A549 (cell line): Measurements from ENCODE around the gene GMCL1. TPM values are rescaled to one million over a fixed set of nuclear protein-coding genes. Genes with fewer than 3 reads are reported as not detected.

Experiments used
- ATAC-seq, 2 experiments: fragments of 200-7000 bp in 1 of 2; fragments of >200 bp in 1 of 2; cut with Nextera tagmentation in 1 of 2; cut with Tn5 transposase in 1 of 2; 3 replicates each; pipeline versions ENCODE4 v1.8.0 to v1.9.1; 2018 to 2020; ENCODE audit warnings: mild to moderate bottlenecking in 1 of 2, moderate library complexity in 1 of 2
- CTCF ChIA-PET: fragments of 300-600 bp; sonication (Branson Sonifier 250); formaldehyde crosslinking; extraction: SDS; loops from one replicate; lab custom pipeline; 2021; ENCODE audit warnings: antibody characterized with exemption, inconsistent platforms; lab: Yijun Ruan, JAX
- POLR2A ChIA-PET: fragments of 350-600 bp; formaldehyde crosslinking; extraction: SDS; loops from one replicate; lab custom pipeline; 2021; ENCODE audit warnings: antibody characterized with exemption, inconsistent platforms; lab: Yijun Ruan, JAX
- DNase-seq, 2 experiments: peaks; one replicate each; pipeline versions ENCODE4 v3.0.0 to v3.0.0-alpha.2; 2011 to 2016; ENCODE audit warnings: low read depth in 1 of 2, low spot score in 1 of 2
- FAIRE-seq: peaks from 2 replicates; lab custom pipeline; 2011; peaks lifted over from hg19 to GRCh38; lab: Jason Lieb, UNC
- H3K27ac ChIP-seq, 2 experiments: fragments of >200 bp; sonication (Bioruptor Twin); formaldehyde crosslinking; 3 replicates each; pipeline ENCODE4 v1.5.1; 2016 to 2017
- H3K4me1 ChIP-seq: fragments of >200 bp; sonication (Bioruptor Twin); formaldehyde crosslinking; 3 replicates; pipeline ENCODE4 v1.6.1; 2016
- H3K4me2 ChIP-seq: fragments of >200 bp; sonication (Bioruptor Twin); formaldehyde crosslinking; 3 replicates; pipeline ENCODE4 v1.6.1; 2016
- H3K4me3 ChIP-seq: fragments of >200 bp; sonication (Bioruptor Twin); formaldehyde crosslinking; 3 replicates; pipeline ENCODE4 v1.5.1; 2016
- H3K9me3 ChIP-seq: fragments of >200 bp; sonication (Bioruptor Twin); formaldehyde crosslinking; 3 replicates; pipeline ENCODE4 v1.6.1; 2016
- BHLHE40 ChIP-seq: IDR thresholded peaks from 2 replicates; pipeline ENCODE4 v1.6.1; 2012; ENCODE audit warnings: low read depth, low read length, inconsistent platforms
- CBX2 ChIP-seq: fragments of 200-600 bp; sonication (generic); IDR thresholded peaks from 2 replicates; pipeline ENCODE4 v1.6.1; 2016; ENCODE audit warnings: low read depth, mild to moderate bottlenecking, borderline replicate concordance
- CHD4 ChIP-seq: fragments of 200-600 bp; sonication (generic); IDR thresholded peaks from 2 replicates; pipeline ENCODE4 v1.6.1; 2016; ENCODE audit warnings: antibody characterized with exemption, mild to moderate bottlenecking, borderline replicate concordance
- CTCF ChIP-seq: fragments of >200 bp; sonication (Bioruptor Twin); formaldehyde crosslinking; IDR thresholded peaks from 3 replicates; pipeline ENCODE4 v1.5.1; 2016
- EHF ChIP-seq: fragments of 250-450 bp; sonication (Bioruptor Pico); IDR thresholded peaks from 2 replicates; pipeline ENCODE4 v1.5.0; 2020; ENCODE audit warnings: mild to moderate bottlenecking
- ELK1 ChIP-seq: fragments of 150-350 bp; IDR thresholded peaks from 2 replicates; pipeline ENCODE4 v1.6.1; 2014; ENCODE audit warnings: low read depth, mild to moderate bottlenecking, low read length
- EP300 ChIP-seq, 2 experiments: fragments of >200 bp; sonication (Bioruptor Twin); formaldehyde crosslinking; IDR thresholded peaks; 2 replicates in 1 of 2; 3 replicates in 1 of 2; pipeline ENCODE4 v1.6.1; 2016 to 2017
- HDAC2 ChIP-seq: fragments of 200-600 bp; sonication (generic); IDR thresholded peaks from 2 replicates; pipeline ENCODE4 v1.6.1; 2016
- HEYL ChIP-seq: fragments of 250-450 bp; sonication (Bioruptor Pico); IDR thresholded peaks from 2 replicates; pipeline ENCODE4 v1.8.0; 2021; ENCODE audit warnings: mild to moderate bottlenecking, moderate library complexity
- JUN ChIP-seq, 2 experiments: fragments of >200 bp; sonication (Bioruptor Twin); formaldehyde crosslinking; IDR thresholded peaks; 2 replicates in 1 of 2; 3 replicates in 1 of 2; pipeline ENCODE4 v1.6.1; 2016 to 2017
- KDM1A ChIP-seq: fragments of 200-600 bp; sonication (generic); IDR thresholded peaks from 2 replicates; pipeline ENCODE4 v1.6.1; 2016; ENCODE audit warnings: low read depth, mild to moderate bottlenecking
- NFE2L2 ChIP-seq: fragments of 150-350 bp; conservative IDR thresholded peaks from 2 replicates; pipeline ENCODE4 v1.6.1; 2014; ENCODE audit warnings: low read length
- POLR2A ChIP-seq: IDR thresholded peaks from 2 replicates; pipeline ENCODE4 v1.6.1; 2012; ENCODE audit warnings: mild to moderate bottlenecking, low read length
- RAD21 ChIP-seq, 2 experiments: fragments of >200 bp in 1 of 2; sonication (Bioruptor Twin) in 1 of 2; formaldehyde crosslinking in 1 of 2; IDR thresholded peaks in 1 of 2; conservative IDR thresholded peaks in 1 of 2; 2 replicates in 1 of 2; 3 replicates in 1 of 2; pipeline ENCODE4 v1.6.1; 2012 to 2018; ENCODE audit warnings: inconsistent platforms in 1 of 2
- RARB ChIP-seq: fragments of 250-450 bp; sonication (Bioruptor Pico); IDR thresholded peaks from 2 replicates; pipeline ENCODE4 v1.8.0; 2021; ENCODE audit warnings: mild to moderate bottlenecking, moderate library complexity
- RNF2 ChIP-seq: fragments of 200-600 bp; sonication (generic); IDR thresholded peaks from 2 replicates; pipeline ENCODE4 v1.6.1; 2016; ENCODE audit warnings: low read depth, mild to moderate bottlenecking, antibody characterized with exemption, moderate library complexity, borderline replicate concordance
- TFCP2L1 ChIP-seq: fragments of 250-450 bp; sonication (Bioruptor Pico); IDR thresholded peaks from 2 replicates; pipeline ENCODE4 v1.5.0; 2021; ENCODE audit warnings: mild to moderate bottlenecking
- TP53 ChIP-seq: fragments of 250-450 bp; sonication (Bioruptor Pico); IDR thresholded peaks from 2 replicates; pipeline ENCODE4 v1.5.0; 2021; ENCODE audit warnings: mild to moderate bottlenecking, moderate library complexity
- ZFP36 ChIP-seq: fragments of 450-650 bp; IDR thresholded peaks from 2 replicates; pipeline ENCODE4 v1.6.1; 2014; ENCODE audit warnings: borderline replicate concordance; ENCODE audit not compliant: partially characterized antibody
- ZNF302 ChIP-seq: fragments of 250-450 bp; sonication (Bioruptor Pico); IDR thresholded peaks from 2 replicates; pipeline ENCODE4 v1.9.0; 2021; ENCODE audit warnings: inconsistent platforms, mild to moderate bottlenecking, moderate library complexity
- ZSCAN20 ChIP-seq: fragments of 250-450 bp; sonication (Bioruptor Pico); IDR thresholded peaks from 2 replicates; pipeline ENCODE4 v1.8.0; 2022; ENCODE audit warnings: mild to moderate bottlenecking, moderate library complexity
- WGBS: methylation state at CpG from one replicate; pipeline ENCODE4 v1.1.6; 2017; ENCODE audit errors: missing lambda C conversion rate; 5-methylcytosine and 5-hydroxymethylcytosine counted together
- polyA plus RNA-seq, 4 experiments: library from polyadenylated mRNA; depleted of rRNA in 3 of 4; stranded (reverse); fragments of >200 nt; fragmentation: RNase III in 1 of 4; extraction: RNeasy Plus Mini Kit Qiagen cat#74134 plus additional on column Dnase treatment in 1 of 4; gene quantifications; 2 replicates in 3 of 4; 3 replicates in 1 of 4; pipeline ENCODE4 v1.2.3, GENCODE V29; 2011 to 2017
- TF ChIP-seq, protein P1 (sequence below): IDR thresholded peaks from 2 replicates; pipeline ENCODE4 v1.6.1; 2012
- TF ChIP-seq, protein P2 (sequence below): fragments of 450-650 bp; IDR thresholded peaks from 2 replicates; pipeline ENCODE4 v1.6.1; 2014; ENCODE audit warnings: antibody characterized with exemption
- TF ChIP-seq, protein P3 (sequence below): fragments of 250-450 bp; sonication (Bioruptor Pico); IDR thresholded peaks from 2 replicates; pipeline ENCODE4 v1.5.0; 2020; ENCODE audit warnings: low read depth, mild to moderate bottlenecking, moderate library complexity
- TF ChIP-seq, protein P4 (sequence below): fragments of 250-450 bp; sonication (Bioruptor Pico); IDR thresholded peaks from 2 replicates; pipeline ENCODE4 v1.5.0; 2021; ENCODE audit warnings: mild to moderate bottlenecking, moderate library complexity, borderline replicate concordance

GMCL1 gene
- polyA plus RNA-seq, 2 of the 4 experiments (the other 2 are of a cell fraction) = 16.6 to 21.1 TPM

GRCh38 chr2:69789175-69789721 lies 40.2 kb upstream of the GMCL1 start (continued):
- TF ChIP-seq KDM1A (peak; percentile 91), RARB (CRISPR knock-in tag) (no peak), EP300 (IDR thresholded peaks at IDR 0.05) (no peak), HDAC2 (peak; percentile 89; the same call in 1 of the 2 replicates), RAD21 (conservative IDR thresholded peaks at IDR 0.05 in 1 of 2, IDR thresholded peaks at IDR 0.05 in 1 of 2) (no peak; a peak in 1 of 5 replicates), POLR2A (no peak), ZNF302 (no peak)

DNA sequence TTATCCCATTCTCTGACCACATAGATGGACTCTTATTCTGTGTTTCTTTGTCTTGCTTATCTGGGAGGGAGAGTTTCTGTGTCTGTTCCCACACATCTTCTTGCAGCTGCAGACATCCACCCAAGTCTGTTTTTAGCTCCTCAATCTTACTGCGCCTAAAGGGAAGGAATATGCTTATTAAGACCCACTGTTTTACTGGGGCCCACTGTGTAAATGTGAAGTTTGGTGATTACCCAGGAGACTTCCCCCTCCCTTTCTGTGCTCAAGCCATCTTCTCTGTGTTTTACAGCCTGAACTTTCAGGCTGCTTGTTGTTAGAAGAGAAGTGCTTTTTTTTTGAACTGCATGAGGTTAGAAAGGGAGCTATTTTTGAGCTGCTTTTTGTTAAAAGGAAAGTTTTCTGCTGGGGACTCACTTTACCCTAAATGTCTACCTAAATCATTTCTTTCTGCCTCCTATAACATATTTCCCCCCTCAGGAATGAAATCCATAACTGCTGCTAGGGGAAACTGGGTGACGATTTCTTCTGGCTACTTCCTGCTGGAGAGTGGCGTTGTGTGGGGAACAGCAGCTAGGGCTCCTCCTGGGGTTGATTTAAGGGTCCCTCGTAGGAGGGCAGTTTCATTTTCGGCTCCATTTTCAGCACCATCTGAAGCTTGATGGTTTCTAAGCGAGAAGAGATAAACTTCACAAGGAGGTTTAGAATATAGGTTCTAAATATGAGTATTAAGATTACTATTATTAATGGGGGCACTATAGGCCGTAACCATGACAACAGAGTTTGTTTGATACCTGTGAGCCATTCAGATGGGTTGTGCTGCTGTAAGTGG lies 39.5 kb upstream of the GMCL1 start:
- DNase-seq (no peak), FAIRE-seq (no peak), ATAC-seq (peak; percentile 28 to 34; a peak in 3 of 6 replicates)
- no peaks in the 10 kb centered on the region for H3K9me3 ChIP-seq
- ChIA-PET POLR2A (interaction anchor here (1.0 to 3.1 kb wide), 2 partner anchors 11 to 49 kb away, joined by 4 to 14 read pairs; partner anchors contain the start of gene ANXA4), CTCF (interaction anchor here (0.7 to 3.9 kb wide), 8 partner anchors 10 to 66 kb away, joined by 3 to 26 read pairs (median 6); no protein-coding TSS in a partner anchor)
- peaks cover 60% of the 10 kb centered on the region for H3K4me1 ChIP-seq
- H3K4me3 ChIP-seq = no peak overlapping the region
- peak overlapping the region; percentile 68 to 79 for H3K27ac ChIP-seq
- TF ChIP-seq ZFP36 (no peak), NFE2L2 (no peak), ZSCAN20 (CRISPR knock-in tag) (no peak), BHLHE40 (no peak), HEYL (CRISPR knock-in tag) (no peak), TP53 (CRISPR knock-in tag) (no peak), CTCF (no peak), HDAC2 (no peak), CHD4 (no peak)
- TF ChIP-seq, protein P1, sequence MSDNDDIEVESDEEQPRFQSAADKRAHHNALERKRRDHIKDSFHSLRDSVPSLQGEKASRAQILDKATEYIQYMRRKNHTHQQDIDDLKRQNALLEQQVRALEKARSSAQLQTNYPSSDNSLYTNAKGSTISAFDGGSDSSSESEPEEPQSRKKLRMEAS = no peak
- TF ChIP-seq, protein P2, sequence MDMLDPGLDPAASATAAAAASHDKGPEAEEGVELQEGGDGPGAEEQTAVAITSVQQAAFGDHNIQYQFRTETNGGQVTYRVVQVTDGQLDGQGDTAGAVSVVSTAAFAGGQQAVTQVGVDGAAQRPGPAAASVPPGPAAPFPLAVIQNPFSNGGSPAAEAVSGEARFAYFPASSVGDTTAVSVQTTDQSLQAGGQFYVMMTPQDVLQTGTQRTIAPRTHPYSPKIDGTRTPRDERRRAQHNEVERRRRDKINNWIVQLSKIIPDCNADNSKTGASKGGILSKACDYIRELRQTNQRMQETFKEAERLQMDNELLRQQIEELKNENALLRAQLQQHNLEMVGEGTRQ = no peak
- 82% methylated on average over 7 of the region's 7 CpGs for WGBS
- peak overlapping the region; percentile 58 for H3K4me2 ChIP-seq

- peak overlapping the region; percentile 68 to 79; a peak in 5 of 6 replicates for H3K27ac ChIP-seq
- ChIA-PET CTCF (interaction anchor here (1.4 to 3.9 kb wide), 4 partner anchors 11 to 67 kb away, joined by 4 to 26 read pairs (median 15); no protein-coding TSS in a partner anchor), POLR2A (interaction anchor here (3.1 kb wide), 1 partner anchor 49 kb away, joined by 14 read pairs; the partner anchor contains the start of gene ANXA4)
- H3K9me3 ChIP-seq = no peaks in the 10 kb centered on the region
- H3K4me3 ChIP-seq = no peak overlapping the region
- 93% methylated on average over 1 of the region's 1 CpG for WGBS
- TF ChIP-seq ELK1 (no peak), JUN (IDR thresholded peaks at IDR 0.05) (no peak), RNF2 (no peak), CBX2 (no peak), TFCP2L1 (no peak), RAD21 (conservative IDR thresholded peaks at IDR 0.05 in 1 of 2, IDR thresholded peaks at IDR 0.05 in 1 of 2) (no peak), EHF (CRISPR knock-in tag) (no peak), CTCF (no peak)
- TF ChIP-seq, protein P3, sequence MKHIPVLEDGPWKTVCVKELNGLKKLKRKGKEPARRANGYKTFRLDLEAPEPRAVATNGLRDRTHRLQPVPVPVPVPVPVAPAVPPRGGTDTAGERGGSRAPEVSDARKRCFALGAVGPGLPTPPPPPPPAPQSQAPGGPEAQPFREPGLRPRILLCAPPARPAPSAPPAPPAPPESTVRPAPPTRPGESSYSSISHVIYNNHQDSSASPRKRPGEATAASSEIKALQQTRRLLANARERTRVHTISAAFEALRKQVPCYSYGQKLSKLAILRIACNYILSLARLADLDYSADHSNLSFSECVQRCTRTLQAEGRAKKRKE = no peak
- TF ChIP-seq, protein P4, sequence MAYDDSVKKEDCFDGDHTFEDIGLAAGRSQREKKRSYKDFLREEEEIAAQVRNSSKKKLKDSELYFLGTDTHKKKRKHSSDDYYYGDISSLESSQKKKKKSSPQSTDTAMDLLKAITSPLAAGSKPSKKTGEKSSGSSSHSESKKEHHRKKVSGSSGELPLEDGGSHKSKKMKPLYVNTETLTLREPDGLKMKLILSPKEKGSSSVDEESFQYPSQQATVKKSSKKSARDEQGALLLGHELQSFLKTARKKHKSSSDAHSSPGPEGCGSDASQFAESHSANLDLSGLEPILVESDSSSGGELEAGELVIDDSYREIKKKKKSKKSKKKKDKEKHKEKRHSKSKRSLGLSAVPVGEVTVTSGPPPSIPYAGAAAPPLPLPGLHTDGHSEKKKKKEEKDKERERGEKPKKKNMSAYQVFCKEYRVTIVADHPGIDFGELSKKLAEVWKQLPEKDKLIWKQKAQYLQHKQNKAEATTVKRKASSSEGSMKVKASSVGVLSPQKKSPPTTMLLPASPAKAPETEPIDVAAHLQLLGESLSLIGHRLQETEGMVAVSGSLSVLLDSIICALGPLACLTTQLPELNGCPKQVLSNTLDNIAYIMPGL (CRISPR knock-in tag) = no peak
- DNase-seq (no peak), ATAC-seq (no peak), FAIRE-seq (no peak)
- H3K4me2 ChIP-seq = peak overlapping the region; percentile 58
- peaks cover 60% of the 10 kb centered on the region for H3K4me1 ChIP-seq
These were observed 38.9 kb upstream of the GMCL1 start for GRCh38 chr2:69790601-69790959.
